Stimulated activated CD4-positive, alpha-beta T cell treated with anti-CD3 and anti-CD28 coated beads, Interleukin-1b, Interleukin-23, amount 100 ng/mL, for 24 hours (primary cell): ENCODE data around the gene USP5.
"Not testable (repeated sequence)": the region's sequence is repeated elsewhere in the genome, so short reads cannot be mapped to it uniquely, and the experiment has no call there.

Source experiments
- DNase-seq, 4 experiments: peaks; one replicate each; pipeline ENCODE4 v3.0.0-alpha.2; 2020; ENCODE audit warnings: low read depth in 4 of 4, low spot score in 1 of 4

USP5 gene

GRCh38 chr12:6863033-6863432 is 11.1 kb downstream of the USP5 start:
- no peak for DNase-seq

DNA sequence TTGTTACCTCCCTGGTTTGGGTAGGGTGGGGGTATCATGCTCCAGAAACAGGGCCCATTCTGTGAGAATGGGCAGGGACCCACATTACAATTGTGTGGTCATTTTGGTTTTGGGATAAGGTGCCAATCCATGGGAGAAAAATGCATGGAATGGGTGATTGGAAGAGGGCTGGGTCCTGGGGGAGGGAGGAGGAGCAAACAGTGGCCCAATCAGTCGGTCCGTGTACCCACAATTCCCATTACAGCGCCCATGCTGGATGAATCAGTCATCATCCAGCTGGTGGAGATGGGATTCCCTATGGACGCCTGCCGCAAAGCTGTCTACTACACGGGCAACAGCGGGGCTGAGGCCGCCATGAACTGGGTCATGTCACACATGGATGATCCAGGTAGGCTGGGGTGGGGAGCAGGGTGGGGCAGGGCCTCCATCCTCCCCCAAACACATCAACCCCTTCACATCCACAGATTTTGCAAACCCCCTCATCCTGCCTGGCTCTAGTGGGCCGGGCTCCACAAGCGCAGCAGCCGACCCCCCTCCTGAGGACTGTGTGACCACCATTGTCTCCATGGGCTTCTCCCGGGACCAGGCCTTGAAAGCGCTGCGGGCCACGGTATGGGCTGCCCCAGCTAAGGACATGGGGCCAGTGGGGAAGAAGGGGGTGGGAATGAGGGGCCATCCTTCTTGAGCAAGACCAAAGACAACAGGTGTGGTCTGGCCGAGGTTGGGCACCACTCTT is 11.8 kb downstream of the USP5 start:
- no peak for DNase-seq

GRCh38 chr12:6865307-6865706 is 13.4 kb downstream of the USP5 start:
- DNase-seq = not testable (repeated sequence)

GRCh38 chr12:6866163-6866919 is 14.4 kb downstream of the USP5 start:
- DNase-seq = no peak

- no peak for DNase-seq
These were observed 15.0 kb downstream of the USP5 start for GRCh38 chr12:6866920-6867412.

GRCh38 chr12:6867413-6868210 is 15.7 kb downstream of the USP5 start, which contains the start of gene TPI1:
TPI1 (plus strand) TSS chr12:6867531; CDS start chr12:6867567, 36 bp downstream.
- peak in 3 of 4 experiments; percentile 70 to 74 (median 74) for DNase-seq

- no peak for DNase-seq
These were observed 16.5 kb downstream of the USP5 start for GRCh38 chr12:6868211-6869048.

GRCh38 chr12:6869049-6870021 is 17.4 kb downstream of the USP5 start:
- DNase-seq = peak in 3 of 4 experiments; percentile 74 to 78 (median 76)

- not testable (repeated sequence) for DNase-seq
These were observed 18.4 kb downstream of the USP5 start for GRCh38 chr12:6870304-6870703.

GRCh38 chr12:6871052-6871957 is 19.4 kb downstream of the USP5 start:
- DNase-seq = peak in 1 of 4 experiments; percentile 33

DNA sequence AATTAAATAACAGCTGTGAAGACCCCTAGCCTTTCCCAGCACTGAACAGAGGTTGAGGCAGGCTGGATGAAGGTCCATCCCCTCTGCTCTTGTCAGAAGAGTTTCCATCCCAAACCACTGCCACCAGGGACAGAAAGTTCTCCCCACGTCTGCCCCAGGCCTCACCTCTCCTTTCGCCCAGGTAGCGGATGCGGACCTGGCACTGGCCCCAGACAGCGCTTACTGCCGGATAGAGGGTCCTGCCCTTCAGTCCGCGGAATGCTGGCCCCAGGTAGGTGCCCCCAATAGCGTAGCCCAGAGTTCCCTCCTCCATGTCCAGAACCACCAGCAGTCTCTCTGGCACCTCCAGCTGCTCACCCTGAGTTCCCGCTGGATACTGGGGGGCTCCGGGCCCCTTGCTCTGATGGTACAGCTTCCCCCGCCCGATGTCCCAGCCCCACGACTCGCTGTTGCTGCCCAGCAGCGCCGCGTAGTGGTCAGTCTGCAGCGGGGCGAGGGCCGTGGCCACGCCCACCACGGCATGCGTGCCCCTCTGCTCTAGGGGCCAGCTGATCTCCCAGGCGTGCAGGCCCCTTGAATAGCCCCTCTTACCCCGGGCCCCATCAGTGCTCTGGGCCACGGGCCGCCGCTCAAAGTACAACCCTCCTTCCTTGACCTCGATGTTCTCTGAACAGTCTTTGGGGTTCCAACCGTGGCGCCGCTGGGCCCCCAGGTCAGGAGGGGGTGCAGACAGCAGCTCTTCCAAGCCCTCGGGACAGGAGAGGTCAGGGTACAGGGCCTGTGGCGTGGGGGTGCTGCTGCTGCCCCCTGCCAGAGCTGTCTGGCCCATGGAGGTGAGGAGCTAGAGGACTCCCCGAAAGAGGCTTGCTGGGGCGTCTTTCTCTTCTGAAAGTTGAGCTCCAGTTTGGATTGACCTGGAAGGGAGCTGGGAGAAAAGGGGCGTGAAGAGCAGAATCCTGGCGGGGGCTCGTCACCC is 20.4 kb downstream of the USP5 start:
- peak in 3 of 4 experiments; percentile 72 to 81 (median 73) for DNase-seq

DNA sequence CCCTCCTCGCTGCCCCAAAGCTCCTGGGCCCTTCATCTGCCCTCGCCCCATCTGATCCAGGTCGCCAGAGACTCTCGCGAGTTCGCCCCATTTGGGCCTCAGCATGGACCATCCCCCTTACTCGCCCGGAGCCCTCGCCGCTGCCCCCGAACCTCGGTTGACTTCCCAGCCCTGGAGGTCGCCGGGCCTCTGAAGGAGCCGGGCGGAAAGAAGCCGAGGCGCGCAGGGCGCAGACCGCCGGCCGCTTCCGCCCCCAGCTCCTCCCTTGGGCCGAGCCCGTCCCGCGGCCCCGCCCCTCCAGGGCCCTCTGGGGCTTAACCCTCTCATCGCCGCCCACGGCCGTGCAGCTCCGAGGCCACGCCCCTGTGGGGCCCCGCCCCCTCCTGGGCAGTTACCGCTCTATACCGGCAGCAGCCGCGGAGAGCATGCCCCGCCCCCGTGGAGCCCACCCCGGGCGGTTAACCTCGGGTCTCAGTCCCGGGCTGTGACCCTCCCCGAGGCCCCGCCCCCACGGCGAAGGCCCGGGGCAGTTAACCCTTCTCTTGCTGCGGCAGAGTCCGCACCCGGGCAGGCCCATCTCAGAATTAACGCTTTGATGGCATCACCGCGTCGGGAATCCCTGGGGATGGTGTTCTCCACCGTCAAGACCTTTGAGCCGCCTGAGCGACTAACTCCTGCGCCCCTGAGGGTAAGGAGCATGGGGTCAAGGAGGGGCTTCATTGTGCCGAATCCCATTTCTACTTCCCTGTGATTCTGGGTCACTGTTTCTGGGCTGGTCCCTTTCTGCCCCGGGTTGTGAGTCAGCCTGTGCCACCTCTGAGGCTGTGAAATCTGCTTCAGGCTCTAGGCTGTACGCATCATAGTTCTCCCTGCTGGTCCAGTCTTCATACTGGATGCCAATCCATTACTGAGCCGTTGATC is 21.4 kb downstream of the USP5 start, which contains the start of gene SPSB2:
Gene SPSB2, minus strand, starts transcription at position 210 of the 921 bp plus-strand sequence. CDS start 402 bp downstream, outside the sequence.
- peak; percentile 99 to 100 (median 99) for DNase-seq

GRCh38 chr12:6874015-6874368 is 22.0 kb downstream of the USP5 start:
- not testable (repeated sequence) for DNase-seq

GRCh38 chr12:6879824-6880223 is 27.9 kb downstream of the USP5 start:
- not testable (repeated sequence) for DNase-seq

- no peak for DNase-seq
These were observed 31.3 kb downstream of the USP5 start for GRCh38 chr12:6883252-6883651.

DNA sequence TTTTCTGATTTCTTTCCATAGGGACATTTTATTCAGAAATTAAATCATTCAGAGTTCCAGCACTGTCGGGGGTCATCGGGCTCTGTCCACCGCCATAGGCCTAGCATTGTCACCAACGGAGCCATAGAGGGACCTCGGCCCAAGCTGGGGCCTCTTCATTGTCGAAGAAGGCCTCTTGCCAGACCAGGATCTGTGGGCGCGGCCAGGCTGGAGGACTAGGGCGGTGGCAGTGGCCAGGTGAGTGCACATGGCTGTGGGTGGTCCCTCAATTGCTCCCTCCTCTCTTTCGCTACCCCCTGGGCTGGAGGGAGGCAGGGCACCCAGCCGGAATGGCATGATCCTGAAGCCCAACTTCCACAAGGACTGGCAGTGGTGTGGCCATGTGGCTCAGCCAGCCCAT is 31.7 kb downstream of the USP5 start:
- no peak for DNase-seq
